ENCODE results near the gene MUC5AC.
"Not testable (repeated sequence)": the region's sequence is repeated elsewhere in the genome, so short reads cannot be mapped to it uniquely, and the experiment has no call there.

Gene MUC5AC

GRCh38 chr11:1163911-1164735, 6.4 kb downstream of the MUC5AC start:
- no peak for DNase-seq

GRCh38 chr11:1164779-1165255, 7.1 kb downstream of the MUC5AC start:
- not testable (repeated sequence) for DNase-seq

GRCh38 chr11:1165256-1166041, 7.7 kb downstream of the MUC5AC start:
- no peak for DNase-seq

GRCh38 chr11:1167256-1167655, 9.5 kb downstream of the MUC5AC start:
- DNase-seq, result no peak

GRCh38 chr11:1167751-1168231, 10.0 kb downstream of the MUC5AC start:
- peak; percentile 40 for DNase-seq

- no peak for DNase-seq
Observed at GRCh38 chr11:1168256-1168655, 10.5 kb downstream of the MUC5AC start.

GRCh38 chr11:1168721-1169161, 11.0 kb downstream of the MUC5AC start:
- no peak for DNase-seq

GRCh38 chr11:1171223-1171984, 13.7 kb downstream of the MUC5AC start:
- DNase-seq, result no peak

- no peak for DNase-seq
Observed at GRCh38 chr11:1171985-1172728, 14.4 kb downstream of the MUC5AC start.

GRCh38 chr11:1172729-1173117, 15.0 kb downstream of the MUC5AC start:
- no peak for DNase-seq

GRCh38 chr11:1173396-1173795, 15.6 kb downstream of the MUC5AC start:
- not testable (repeated sequence) for DNase-seq

- no peak for DNase-seq
Observed at GRCh38 chr11:1174441-1175370, 17.0 kb downstream of the MUC5AC start.

- no peak for DNase-seq
Observed at GRCh38 chr11:1175461-1176223, 17.9 kb downstream of the MUC5AC start.

- no peak for DNase-seq
Observed at GRCh38 chr11:1176224-1177019, 18.7 kb downstream of the MUC5AC start.

- DNase-seq, result no peak
Observed at GRCh38 chr11:1177020-1177770, 19.4 kb downstream of the MUC5AC start.

- DNase-seq, result no peak
Observed at GRCh38 chr11:1177771-1178090, 20.0 kb downstream of the MUC5AC start.

- DNase-seq, result no peak
Observed at GRCh38 chr11:1178201-1178885, 20.6 kb downstream of the MUC5AC start.

- DNase-seq, result no peak
Observed at GRCh38 chr11:1178906-1179305, 21.2 kb downstream of the MUC5AC start.

Data from NCI-H526 treated with DMSO at 0.1 percent for 48 hours (cell line).